HG03457 (cell line): ENCODE data around the gene TOMT.
"Not testable (repeated sequence)": the region's sequence is repeated elsewhere in the genome, so short reads cannot be mapped to it uniquely, and the experiment has no call there.

ENCODE experiments used
- ATAC-seq: cut with Tn5 transposase; IDR thresholded peaks from one replicate; pipeline ENCODE4 v1.9.1; 2021; ENCODE audit warnings: moderate number of reproducible peaks; ENCODE audit not compliant: unreplicated experiment

The TOMT gene

GRCh38 chr11:72123117-72123653 lies 17.5 kb downstream of the TOMT start:
- ATAC-seq: no peak

GRCh38 chr11:72124046-72124445 lies 18.3 kb downstream of the TOMT start:
- no peak for ATAC-seq

- no peak for ATAC-seq
Measured at GRCh38 chr11:72125956-72126355, 20.2 kb downstream of the TOMT start.

GRCh38 chr11:72127923-72128322 lies 22.2 kb downstream of the TOMT start:
- ATAC-seq: no peak

GRCh38 chr11:72129381-72129780 lies 23.7 kb downstream of the TOMT start:
- ATAC-seq: no peak

GRCh38 chr11:72132646-72133045 lies 26.9 kb downstream of the TOMT start:
- no peak for ATAC-seq

- ATAC-seq: not testable (repeated sequence)
Measured at GRCh38 chr11:72135473-72135872, 29.7 kb downstream of the TOMT start, which contains the start of gene FOLR3. TSS of gene FOLR3 (plus strand) at chr11:72135725. CDS start at chr11:72135953, 228 bp downstream.

GRCh38 chr11:72135891-72136683 lies 30.4 kb downstream of the TOMT start:
- ATAC-seq: no peak

GRCh38 chr11:72136684-72137262 lies 31.0 kb downstream of the TOMT start:
- no peak for ATAC-seq

GRCh38 chr11:72138821-72139390 lies 33.2 kb downstream of the TOMT start:
- ATAC-seq: no peak

GRCh38 chr11:72139500-72139899 lies 33.8 kb downstream of the TOMT start:
- no peak for ATAC-seq

- no peak for ATAC-seq
Measured at GRCh38 chr11:72140661-72141060, 34.9 kb downstream of the TOMT start.

- ATAC-seq: no peak
Measured at GRCh38 chr11:72141066-72141465, 35.3 kb downstream of the TOMT start.

GRCh38 chr11:72142086-72142485 lies 36.4 kb downstream of the TOMT start:
- not testable (repeated sequence) for ATAC-seq

- not testable (repeated sequence) for ATAC-seq
Measured at GRCh38 chr11:72142543-72142942, 36.8 kb downstream of the TOMT start.

GRCh38 chr11:72144807-72145565 lies 39.3 kb downstream of the TOMT start:
- no peak for ATAC-seq

GRCh38 chr11:72146625-72147024 lies 40.9 kb downstream of the TOMT start:
- ATAC-seq: no peak

GRCh38 chr11:72150882-72151281 lies 45.2 kb downstream of the TOMT start:
- no peak for ATAC-seq

GRCh38 chr11:72153874-72154273 lies 48.1 kb downstream of the TOMT start:
- ATAC-seq: not testable (repeated sequence)

- ATAC-seq: no peak
Measured at GRCh38 chr11:72154816-72155215, 49.1 kb downstream of the TOMT start.

- no peak for ATAC-seq
Measured at GRCh38 chr11:72155751-72156150, 50.0 kb downstream of the TOMT start.
